Measurements from ENCODE around the gene CBY3. TPM values are rescaled to one million over a fixed set of nuclear protein-coding genes. Genes with fewer than 3 reads are reported as not detected.

CBY3 gene
- polyA plus RNA-seq, 1 donor (not counting 4 experiments of a cell fraction or from before 2014, with no cell fraction given), result not detected

GRCh38 chr5:179727106-179727505 lies 46.3 kb upstream of the CBY3 start:
- Histone ChIP-seq H4K20me1 (ENCODE audit: control insufficient read depth, extremely low read depth, insufficient read depth, low read length) (peaks cover 3% of the 10 kb centered on the region), H3K27ac (ENCODE audit: control insufficient read depth, insufficient read depth, low read length) (no peak overlapping the region)
- no peak for FAIRE-seq

GRCh38 chr5:179724163-179724562 lies 43.3 kb upstream of the CBY3 start:
- no peaks in the 10 kb centered on the region for H3K27me3 ChIP-seq (ENCODE audit: control insufficient read depth, extremely low read depth, insufficient read depth, low read length)
- H3K4me3 ChIP-seq (ENCODE audit: control insufficient read depth in 2 of 3, extremely low read depth in 1 of 3, insufficient read depth in 2 of 3, low read depth in 1 of 3, low read length in 3 of 3), result no peak overlapping the region
- dilution Hi-C loops (cut with MboI; ENCODE audit: extremely low pct_ligation_motif_present, low sequenced_read_pairs), result no loop called here
- H3K4me1 ChIP-seq (ENCODE audit: control insufficient read depth, extremely low read depth, insufficient read depth, low read length), result no peaks in the 10 kb centered on the region
- H3K79me2 ChIP-seq (ENCODE audit: control insufficient read depth, insufficient read depth, low read length), result peaks cover 24% of the 10 kb centered on the region
- FAIRE-seq (no peak), DNase-seq (ENCODE audit: low read depth, low spot score) (no peak)
- no peak overlapping the region for H3K9ac ChIP-seq (ENCODE audit: control insufficient read depth, extremely low read depth, insufficient read depth, low read length)
- H2AFZ ChIP-seq (ENCODE audit: control insufficient read depth, low read length), result no peak overlapping the region
- no peaks in the 10 kb centered on the region for H3K9me3 ChIP-seq (ENCODE audit: control insufficient read depth, low read depth, low read length)
- no peak overlapping the region for H3K27ac ChIP-seq (ENCODE audit: control insufficient read depth, insufficient read depth, low read length)
- TF ChIP-seq CTCF (optimal IDR thresholded peaks at IDR 0.05 in 1 of 3, IDR thresholded peaks at IDR 0.05 in 1 of 3, conservative IDR thresholded peaks at IDR 0.05 in 1 of 3; ENCODE audit: extremely low read depth in 1 of 3, insufficient read depth in 2 of 3, low read length in 3 of 3), result no peak
- TF ChIP-seq EZH2 (IDR thresholded peaks at IDR 0.05; ENCODE audit: low read length), result no peak
- no peak overlapping the region for H3K4me2 ChIP-seq (ENCODE audit: control insufficient read depth, extremely low read depth, insufficient read depth, low read depth, low read length)
- peaks cover 3% of the 10 kb centered on the region for H3K9me1 ChIP-seq (ENCODE audit: control insufficient read depth, extremely low read depth, insufficient read depth, low read length)
- H4K20me1 ChIP-seq (ENCODE audit: control insufficient read depth, extremely low read depth, insufficient read depth, low read length), result peaks cover 5% of the 10 kb centered on the region
- peaks cover 50 to 51% of the 10 kb centered on the region in 2 experiments for H3K36me3 ChIP-seq (ENCODE audit: control insufficient read depth in 2 of 2, extremely low read depth in 1 of 2, insufficient read depth in 2 of 2, low read length in 2 of 2)

More at GRCh38 chr5:179727106-179727505, 46.3 kb upstream of the CBY3 start:
- Histone ChIP-seq H3K27me3 (ENCODE audit: control insufficient read depth, extremely low read depth, insufficient read depth, low read length) (no peaks in the 10 kb centered on the region), H3K4me1 (ENCODE audit: control insufficient read depth, extremely low read depth, insufficient read depth, low read length) (peaks cover 9% of the 10 kb centered on the region), H2AFZ (ENCODE audit: control insufficient read depth, low read length) (no peak overlapping the region), H3K4me2 (ENCODE audit: control insufficient read depth, extremely low read depth, insufficient read depth, low read depth, low read length) (no peak overlapping the region), H3K9me1 (ENCODE audit: control insufficient read depth, extremely low read depth, insufficient read depth, low read length) (peaks cover 2% of the 10 kb centered on the region), H3K9ac (ENCODE audit: control insufficient read depth, extremely low read depth, insufficient read depth, low read length) (no peak overlapping the region), H3K4me3 (ENCODE audit: control insufficient read depth in 2 of 3, extremely low read depth in 1 of 3, insufficient read depth in 2 of 3, low read depth in 1 of 3, low read length in 3 of 3) (no peak overlapping the region), H3K79me2 (ENCODE audit: control insufficient read depth, insufficient read depth, low read length) (peaks cover 9% of the 10 kb centered on the region), H3K9me3 (ENCODE audit: control insufficient read depth, low read depth, low read length) (no peaks in the 10 kb centered on the region), H3K36me3 (ENCODE audit: control insufficient read depth in 2 of 2, extremely low read depth in 1 of 2, insufficient read depth in 2 of 2, low read length in 2 of 2) (peaks cover 35 to 44% of the 10 kb centered on the region in 2 experiments)
- DNase-seq (ENCODE audit: low read depth, low spot score), result no peak
- dilution Hi-C loops (cut with MboI; ENCODE audit: extremely low pct_ligation_motif_present, low sequenced_read_pairs), result loop anchor here (25.0 kb wide), 1 partner anchor 110 kb away; no protein-coding TSS in a partner anchor
- no peak for TF ChIP-seq CTCF (optimal IDR thresholded peaks at IDR 0.05 in 1 of 3, IDR thresholded peaks at IDR 0.05 in 1 of 3, conservative IDR thresholded peaks at IDR 0.05 in 1 of 3; ENCODE audit: extremely low read depth in 1 of 3, insufficient read depth in 2 of 3, low read length in 3 of 3)
- no peak for TF ChIP-seq EZH2 (IDR thresholded peaks at IDR 0.05; ENCODE audit: low read length)
